A549 (cell line): Measurements from ENCODE around the gene CYP24A1. TPM values are rescaled to one million over a fixed set of nuclear protein-coding genes. Genes with fewer than 3 reads are reported as not detected.
A peak's percentile ranks its signal among the peaks of the same experiment; 100 is the strongest.

ENCODE experiments used
- ATAC-seq, 2 experiments: fragments of 200-7000 bp in 1 of 2; fragments of >200 bp in 1 of 2; cut with Nextera tagmentation in 1 of 2; cut with Tn5 transposase in 1 of 2; 3 replicates each; pipeline versions ENCODE4 v1.8.0 to v1.9.1; 2018 to 2020; ENCODE audit warnings: mild to moderate bottlenecking in 1 of 2, moderate library complexity in 1 of 2
- CTCF ChIA-PET: fragments of 300-600 bp; sonication (Branson Sonifier 250); formaldehyde crosslinking; extraction: SDS; loops from one replicate; lab custom pipeline; 2021; ENCODE audit warnings: antibody characterized with exemption, inconsistent platforms; lab: Yijun Ruan, JAX
- POLR2A ChIA-PET: fragments of 350-600 bp; formaldehyde crosslinking; extraction: SDS; loops from one replicate; lab custom pipeline; 2021; ENCODE audit warnings: antibody characterized with exemption, inconsistent platforms; lab: Yijun Ruan, JAX
- DNase-seq, 2 experiments: peaks; one replicate each; pipeline versions ENCODE4 v3.0.0 to v3.0.0-alpha.2; 2011 to 2016; ENCODE audit warnings: low read depth in 1 of 2, low spot score in 1 of 2
- FAIRE-seq: peaks from 2 replicates; lab custom pipeline; 2011; peaks lifted over from hg19 to GRCh38; lab: Jason Lieb, UNC
- H3K27ac ChIP-seq, 2 experiments: fragments of >200 bp; sonication (Bioruptor Twin); formaldehyde crosslinking; 3 replicates each; pipeline ENCODE4 v1.5.1; 2016 to 2017
- H3K4me1 ChIP-seq: fragments of >200 bp; sonication (Bioruptor Twin); formaldehyde crosslinking; 3 replicates; pipeline ENCODE4 v1.6.1; 2016
- H3K4me2 ChIP-seq: fragments of >200 bp; sonication (Bioruptor Twin); formaldehyde crosslinking; 3 replicates; pipeline ENCODE4 v1.6.1; 2016
- H3K4me3 ChIP-seq: fragments of >200 bp; sonication (Bioruptor Twin); formaldehyde crosslinking; 3 replicates; pipeline ENCODE4 v1.5.1; 2016
- H3K9me3 ChIP-seq: fragments of >200 bp; sonication (Bioruptor Twin); formaldehyde crosslinking; 3 replicates; pipeline ENCODE4 v1.6.1; 2016
- ATOH8 ChIP-seq: fragments of 250-450 bp; sonication (Bioruptor Pico); IDR thresholded peaks from 2 replicates; pipeline ENCODE4 v1.5.0; 2020; ENCODE audit warnings: low read depth, mild to moderate bottlenecking, moderate library complexity
- BHLHE40 ChIP-seq: IDR thresholded peaks from 2 replicates; pipeline ENCODE4 v1.6.1; 2012; ENCODE audit warnings: low read depth, low read length, inconsistent platforms
- CBX8 ChIP-seq: fragments of 200-600 bp; sonication (generic); IDR thresholded peaks from 2 replicates; pipeline ENCODE4 v1.6.1; 2016
- CEBPB ChIP-seq, 2 experiments: fragments of >200 bp in 1 of 2; sonication (Bioruptor Twin) in 1 of 2; formaldehyde crosslinking in 1 of 2; IDR thresholded peaks; 2 replicates each; pipeline ENCODE4 v1.6.1; 2012 to 2016
- CTCF ChIP-seq: fragments of >200 bp; sonication (Bioruptor Twin); formaldehyde crosslinking; IDR thresholded peaks from 3 replicates; pipeline ENCODE4 v1.5.1; 2016
- ELK1 ChIP-seq: fragments of 150-350 bp; IDR thresholded peaks from 2 replicates; pipeline ENCODE4 v1.6.1; 2014; ENCODE audit warnings: low read depth, mild to moderate bottlenecking, low read length
- FOSB ChIP-seq: fragments of 250-450 bp; sonication (Bioruptor Pico); IDR thresholded peaks from 2 replicates; pipeline ENCODE4 v1.5.0; 2020; ENCODE audit warnings: mild to moderate bottlenecking, moderate library complexity
- FOXS1 ChIP-seq: fragments of 250-450 bp; sonication (Bioruptor Pico); IDR thresholded peaks from 2 replicates; pipeline ENCODE4 v1.5.0; 2020; ENCODE audit warnings: mild to moderate bottlenecking, moderate library complexity
- HMGXB4 ChIP-seq: fragments of 250-450 bp; sonication (Bioruptor Pico); IDR thresholded peaks from 2 replicates; pipeline ENCODE4 v1.5.0; 2021; ENCODE audit warnings: mild to moderate bottlenecking, moderate library complexity, borderline replicate concordance
- HOXA7 ChIP-seq: fragments of 250-450 bp; sonication (Bioruptor Pico); IDR thresholded peaks from 2 replicates; pipeline ENCODE4 v1.5.0; 2020; ENCODE audit warnings: mild to moderate bottlenecking, moderate library complexity
- HOXB13 ChIP-seq: fragments of 250-450 bp; sonication (Bioruptor Pico); IDR thresholded peaks from 2 replicates; pipeline ENCODE4 v1.5.0; 2020; ENCODE audit warnings: low read depth, mild to moderate bottlenecking, moderate library complexity
- JUN ChIP-seq, 2 experiments: fragments of >200 bp; sonication (Bioruptor Twin); formaldehyde crosslinking; IDR thresholded peaks; 2 replicates in 1 of 2; 3 replicates in 1 of 2; pipeline ENCODE4 v1.6.1; 2016 to 2017
- JUNB ChIP-seq: fragments of >200 bp; sonication (Bioruptor Twin); formaldehyde crosslinking; IDR thresholded peaks from 2 replicates; pipeline ENCODE4 v1.6.1; 2016
- KDM1A ChIP-seq: fragments of 200-600 bp; sonication (generic); IDR thresholded peaks from 2 replicates; pipeline ENCODE4 v1.6.1; 2016; ENCODE audit warnings: low read depth, mild to moderate bottlenecking
- NPAS2 ChIP-seq: fragments of 250-450 bp; sonication (Bioruptor Pico); IDR thresholded peaks from 2 replicates; pipeline ENCODE4 v1.8.0; 2022; ENCODE audit warnings: mild to moderate bottlenecking, moderate library complexity, borderline replicate concordance
- PHF8 ChIP-seq: fragments of 200-600 bp; sonication (generic); IDR thresholded peaks from 2 replicates; pipeline ENCODE4 v1.6.1; 2016; ENCODE audit warnings: low read depth, mild to moderate bottlenecking, antibody characterized with exemption, moderate library complexity, borderline replicate concordance
- POLR2A ChIP-seq: IDR thresholded peaks from 2 replicates; pipeline ENCODE4 v1.6.1; 2012; ENCODE audit warnings: mild to moderate bottlenecking, low read length
- POLR2AphosphoS2 ChIP-seq: conservative IDR thresholded peaks from 2 replicates; pipeline ENCODE4 v1.6.1; 2012; ENCODE audit warnings: low read length, improper control_type of control experiment, inconsistent platforms
- RAD21 ChIP-seq, 2 experiments: fragments of >200 bp in 1 of 2; sonication (Bioruptor Twin) in 1 of 2; formaldehyde crosslinking in 1 of 2; IDR thresholded peaks in 1 of 2; conservative IDR thresholded peaks in 1 of 2; 2 replicates in 1 of 2; 3 replicates in 1 of 2; pipeline ENCODE4 v1.6.1; 2012 to 2018; ENCODE audit warnings: inconsistent platforms in 1 of 2
- RARB ChIP-seq: fragments of 250-450 bp; sonication (Bioruptor Pico); IDR thresholded peaks from 2 replicates; pipeline ENCODE4 v1.8.0; 2021; ENCODE audit warnings: mild to moderate bottlenecking, moderate library complexity
- SMC3 ChIP-seq: fragments of >200 bp; sonication (Bioruptor Twin); formaldehyde crosslinking; IDR thresholded peaks from 3 replicates; pipeline ENCODE4 v1.6.1; 2018; ENCODE audit warnings: inconsistent platforms
- TFCP2L1 ChIP-seq: fragments of 250-450 bp; sonication (Bioruptor Pico); IDR thresholded peaks from 2 replicates; pipeline ENCODE4 v1.5.0; 2021; ENCODE audit warnings: mild to moderate bottlenecking
- TP53 ChIP-seq: fragments of 250-450 bp; sonication (Bioruptor Pico); IDR thresholded peaks from 2 replicates; pipeline ENCODE4 v1.5.0; 2021; ENCODE audit warnings: mild to moderate bottlenecking, moderate library complexity
- ZFP36 ChIP-seq: fragments of 450-650 bp; IDR thresholded peaks from 2 replicates; pipeline ENCODE4 v1.6.1; 2014; ENCODE audit warnings: borderline replicate concordance; ENCODE audit not compliant: partially characterized antibody
- WGBS: methylation state at CpG from one replicate; pipeline ENCODE4 v1.1.6; 2017; ENCODE audit errors: missing lambda C conversion rate; 5-methylcytosine and 5-hydroxymethylcytosine counted together
- polyA plus RNA-seq, 4 experiments: library from polyadenylated mRNA; depleted of rRNA in 3 of 4; stranded (reverse); fragments of >200 nt; fragmentation: RNase III in 1 of 4; extraction: RNeasy Plus Mini Kit Qiagen cat#74134 plus additional on column Dnase treatment in 1 of 4; gene quantifications; 2 replicates in 3 of 4; 3 replicates in 1 of 4; pipeline ENCODE4 v1.2.3, GENCODE V29; 2011 to 2017

The CYP24A1 gene
- polyA plus RNA-seq, 2 of the 4 experiments (the other 2 are of a cell fraction): 722 to 1,617 TPM

GRCh38 chr20:54156522-54156921 is 17.3 kb downstream of the CYP24A1 start:
- POLR2A ChIA-PET: interaction anchor here (0.6 to 4.1 kb wide), 6 partner anchors 12 to 60 kb away, joined by 3 to 42 read pairs (median 4); partner anchors contain the start of gene CYP24A1
- Histone ChIP-seq H3K27ac (peak overlapping the region; percentile 93 to 100), H3K9me3 (no peaks in the 10 kb centered on the region), H3K4me2 (peak overlapping the region; percentile 93), H3K4me3 (no peak overlapping the region), H3K4me1 (peaks cover 100% of the 10 kb centered on the region)
- CTCF ChIA-PET: interaction anchor here (0.8 to 2.1 kb wide), 4 partner anchors 13 to 59 kb away, joined by 3 to 9 read pairs (median 6); no protein-coding TSS in a partner anchor
- FAIRE-seq (peak; percentile 88), DNase-seq (peak in 1 of 2 experiments; percentile 55), ATAC-seq (no peak)
- no peak for TF ChIP-seq ELK1
- no peak for TF ChIP-seq FOXS1 (CRISPR knock-in tag)
- peak; percentile 25; the same call in 1 of the 2 replicates for TF ChIP-seq FOSB (CRISPR knock-in tag)
- TF ChIP-seq HMGXB4 (CRISPR knock-in tag): peak; percentile 88; the same call in 1 of the 2 replicates
- TF ChIP-seq HOXA7 (CRISPR knock-in tag): peak; percentile 97; the same call in 1 of the 2 replicates
- peak; percentile 89 for TF ChIP-seq TP53
- 46% methylated on average over 5 of the region's 5 CpGs for WGBS

GRCh38 chr20:54155736-54156317 is 18.0 kb downstream of the CYP24A1 start:
- Histone ChIP-seq H3K27ac (peak overlapping the region; percentile 93 to 100), H3K9me3 (no peaks in the 10 kb centered on the region), H3K4me2 (peak overlapping the region; percentile 93), H3K4me1 (peaks cover 100% of the 10 kb centered on the region), H3K4me3 (peak overlapping the region; percentile 2; the same call in 1 of the 3 replicates)
- peak; percentile 55; the same call in 1 of the 2 replicates for TF ChIP-seq FOSB (CRISPR knock-in tag)
- no peak for TF ChIP-seq CEBPB (IDR thresholded peaks at IDR 0.05)
- TF ChIP-seq JUN (IDR thresholded peaks at IDR 0.05): peak in 1 of 2 experiments; percentile 24; a peak in 1 of 5 replicates
- no peak for TF ChIP-seq JUNB
- TF ChIP-seq ATOH8 (CRISPR knock-in tag): 0 out of 2 replicates have a peak, but pooled peaks have one; percentile 22
- TF ChIP-seq POLR2AphosphoS2: peak; percentile 16; the same call in 1 of the 2 replicates
- peak; percentile 7; the same call in 1 of the 2 replicates for TF ChIP-seq FOXS1 (CRISPR knock-in tag)
- no peak for TF ChIP-seq PHF8
- TF ChIP-seq HOXA7 (CRISPR knock-in tag): peak; percentile 82
- TF ChIP-seq TFCP2L1 (CRISPR knock-in tag): peak; percentile 62; the same call in 1 of the 2 replicates
- no peak for FAIRE-seq
- 60% methylated on average over 3 of the region's 3 CpGs for WGBS
- no peak for ATAC-seq
- POLR2A ChIA-PET: interaction anchor here (0.6 to 4.1 kb wide), 7 partner anchors 13 to 40 kb away, joined by 3 to 42 read pairs (median 4); no protein-coding TSS in a partner anchor
- DNase-seq: no peak
- CTCF ChIA-PET: interaction anchor here (1.1 to 2.1 kb wide), 3 partner anchors 14 to 59 kb away, joined by 4 to 9 read pairs (median 9); no protein-coding TSS in a partner anchor

- ATAC-seq (no peak), FAIRE-seq (no peak), DNase-seq (peak in 1 of 2 experiments; percentile 48)
- Histone ChIP-seq H3K9me3 (no peaks in the 10 kb centered on the region), H3K27ac (peak overlapping the region; percentile 93 to 100), H3K4me1 (peaks cover 100% of the 10 kb centered on the region), H3K4me2 (peak overlapping the region; percentile 93), H3K4me3 (peak overlapping the region; percentile 23; the same call in 2 of the 3 replicates)
- CTCF ChIA-PET: interaction anchor here (1.0 to 1.5 kb wide), 2 partner anchors 54 to 57 kb away, joined by 3 to 6 read pairs; no protein-coding TSS in a partner anchor
- POLR2A ChIA-PET: interaction anchor here (0.9 to 4.1 kb wide), 8 partner anchors 11 to 58 kb away, joined by 3 to 42 read pairs (median 4); partner anchors contain the start of gene CYP24A1
- 41% methylated on average over 2 of the region's 2 CpGs for WGBS
- TF ChIP-seq RAD21 (conservative IDR thresholded peaks at IDR 0.05 in 1 of 2, IDR thresholded peaks at IDR 0.05 in 1 of 2) (no peak), NPAS2 (no peak), HOXB13 (CRISPR knock-in tag) (0 out of 2 replicates have a peak, but pooled peaks have one; percentile 31), POLR2A (no peak), BHLHE40 (no peak), RARB (CRISPR knock-in tag) (no peak), SMC3 (no peak), KDM1A (no peak), HOXA7 (CRISPR knock-in tag) (no peak), FOXS1 (CRISPR knock-in tag) (no peak), ZFP36 (no peak), CBX8 (no peak), PHF8 (no peak), JUN (IDR thresholded peaks at IDR 0.05) (peak in 1 of 2 experiments; percentile 89; a peak in 3 of 5 replicates), CTCF (no peak)
Observed at GRCh38 chr20:54154439-54154838, 19.3 kb downstream of the CYP24A1 start.
